GM13976 (cell line): ENCODE measurements around the gene RAB44.

Source experiments
- DNase-seq: peaks from one replicate; pipeline ENCODE4 v3.0.0; 2012; ENCODE audit warnings: low spot score
- in situ Hi-C: fragments of 300-500 bp; cut with MboI; formaldehyde crosslinking; loops from one replicate; pipeline ENCODE4 v1.12.0; 2022; ENCODE audit warnings: low sequenced_read_pairs, mixed read lengths, inconsistent platforms; ENCODE audit not compliant: unreplicated experiment
- TF ChIP-seq, protein P1 (sequence below): IDR thresholded peaks from 2 replicates; pipeline ENCODE4 v1.5.1; 2012; ENCODE audit warnings: borderline replicate concordance, mild to moderate bottlenecking; ENCODE audit not compliant: insufficient read depth; ENCODE audit errors: extremely low read depth, missing control alignments, control extremely low read depth

Gene RAB44

DNA sequence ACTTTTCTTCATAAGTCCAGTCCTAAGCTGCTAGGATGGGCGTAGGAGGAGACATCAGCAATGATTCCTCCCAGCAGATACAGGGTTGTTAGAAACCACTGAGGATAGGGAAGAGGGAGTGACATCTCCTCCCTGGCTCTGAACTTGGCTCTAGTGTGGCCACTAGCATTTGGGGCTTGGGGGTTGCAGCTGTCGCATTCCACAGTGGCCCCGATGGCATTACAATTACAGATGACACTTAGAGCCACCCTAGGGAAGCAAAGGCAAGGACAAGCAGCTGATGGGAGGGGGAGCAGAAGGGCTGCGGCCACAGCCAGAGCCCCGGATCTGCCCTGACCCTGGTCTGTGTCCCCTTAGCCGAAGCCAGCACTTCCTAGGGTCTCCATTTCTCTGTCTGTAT is 28.6 kb upstream of the RAB44 start:
- DNase-seq = no peak
- TF ChIP-seq, protein P1, sequence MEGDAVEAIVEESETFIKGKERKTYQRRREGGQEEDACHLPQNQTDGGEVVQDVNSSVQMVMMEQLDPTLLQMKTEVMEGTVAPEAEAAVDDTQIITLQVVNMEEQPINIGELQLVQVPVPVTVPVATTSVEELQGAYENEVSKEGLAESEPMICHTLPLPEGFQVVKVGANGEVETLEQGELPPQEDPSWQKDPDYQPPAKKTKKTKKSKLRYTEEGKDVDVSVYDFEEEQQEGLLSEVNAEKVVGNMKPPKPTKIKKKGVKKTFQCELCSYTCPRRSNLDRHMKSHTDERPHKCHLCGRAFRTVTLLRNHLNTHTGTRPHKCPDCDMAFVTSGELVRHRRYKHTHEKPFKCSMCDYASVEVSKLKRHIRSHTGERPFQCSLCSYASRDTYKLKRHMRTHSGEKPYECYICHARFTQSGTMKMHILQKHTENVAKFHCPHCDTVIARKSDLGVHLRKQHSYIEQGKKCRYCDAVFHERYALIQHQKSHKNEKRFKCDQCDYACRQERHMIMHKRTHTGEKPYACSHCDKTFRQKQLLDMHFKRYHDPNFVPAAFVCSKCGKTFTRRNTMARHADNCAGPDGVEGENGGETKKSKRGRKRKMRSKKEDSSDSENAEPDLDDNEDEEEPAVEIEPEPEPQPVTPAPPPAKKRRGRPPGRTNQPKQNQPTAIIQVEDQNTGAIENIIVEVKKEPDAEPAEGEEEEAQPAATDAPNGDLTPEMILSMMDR = no peak

GRCh38 chr6:36670271-36670670 is 27.4 kb upstream of the RAB44 start:
- no peak for DNase-seq
- in situ Hi-C loops = no loop called here
- TF ChIP-seq, protein P1 = no peak

More for the DNA sequence above, 28.6 kb upstream of the RAB44 start:
- in situ Hi-C loops = no loop called here

DNA sequence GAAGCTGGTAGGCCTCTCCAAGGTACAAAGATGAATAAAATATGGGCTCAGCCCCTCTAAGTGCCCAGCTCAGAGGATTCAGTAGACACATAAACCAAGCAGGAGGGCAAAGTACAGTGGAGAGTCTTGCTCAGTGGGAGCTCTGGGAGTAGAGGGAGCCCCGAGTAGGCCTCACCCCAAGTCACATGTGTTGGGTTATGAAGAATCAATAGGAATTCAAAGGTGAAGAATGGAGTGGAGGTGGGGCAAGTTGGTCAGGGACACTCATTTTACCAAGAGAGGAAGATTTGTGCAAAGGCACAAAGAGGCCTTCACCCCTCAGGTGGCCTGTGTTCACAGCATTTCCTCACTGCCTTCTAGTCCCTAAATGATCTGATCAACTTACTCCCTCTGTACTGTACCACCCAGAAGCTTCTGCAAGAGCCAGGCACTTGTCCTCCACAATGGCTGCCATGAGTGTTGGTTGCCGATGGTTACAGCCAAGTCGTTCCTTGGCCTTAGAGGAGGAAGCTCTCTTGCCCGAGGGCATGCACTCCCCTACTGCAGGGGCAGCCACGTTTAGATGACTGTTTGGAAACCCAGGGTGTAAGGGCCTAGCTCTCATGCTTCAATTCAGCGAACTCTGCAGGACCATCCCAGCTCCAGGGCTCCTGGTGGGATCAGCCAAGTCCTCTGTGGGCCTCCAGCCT is 25.8 kb upstream of the RAB44 start:
- no peak for DNase-seq
- TF ChIP-seq, protein P1 = no peak
- in situ Hi-C loops = no loop called here

DNA sequence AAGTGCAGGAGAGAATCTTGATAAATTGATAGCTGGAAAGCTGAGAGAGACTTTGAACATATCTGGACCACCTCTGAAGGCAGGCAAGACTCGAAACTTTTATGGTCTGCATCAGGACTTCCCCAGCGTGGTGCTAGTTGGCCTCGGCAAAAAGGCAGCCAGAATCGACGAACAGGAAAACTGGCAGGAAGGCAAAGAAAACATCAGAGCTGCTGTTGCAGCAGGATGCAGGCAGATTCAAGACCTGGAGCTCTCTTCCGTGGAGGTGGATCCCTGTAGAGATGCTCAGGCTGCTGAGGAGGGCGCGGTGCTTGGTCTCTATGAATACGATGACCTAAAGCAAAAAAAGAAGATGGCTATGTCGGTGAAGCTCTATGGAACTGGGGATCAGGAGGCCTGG is 23.7 kb upstream of the RAB44 start:
- in situ Hi-C loops = no loop called here
- no peak for DNase-seq

DNA sequence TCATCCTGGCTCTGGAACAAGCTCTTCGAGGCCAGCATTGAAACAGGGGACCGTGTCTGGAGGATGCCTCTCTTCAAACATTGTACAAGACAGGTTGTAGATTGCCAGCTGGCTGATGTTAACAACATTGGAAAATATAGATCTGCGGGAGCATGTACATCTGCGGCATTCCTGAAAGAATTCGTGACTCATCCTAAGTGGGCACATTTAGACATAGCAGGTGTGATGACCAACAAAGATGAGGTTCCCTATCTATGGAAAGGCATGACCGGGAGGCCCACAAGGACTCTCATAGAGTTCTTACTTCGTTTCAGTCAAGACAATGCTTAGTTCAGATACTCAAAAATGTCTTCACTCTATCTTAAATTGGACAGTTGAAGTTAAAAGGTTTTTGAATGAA is 22.7 kb upstream of the RAB44 start:
- in situ Hi-C loops = no loop called here
- no peak for DNase-seq
- TF ChIP-seq, protein P1 = no peak

More for the DNA sequence above, 23.7 kb upstream of the RAB44 start:
- TF ChIP-seq, protein P1 = no peak

DNA sequence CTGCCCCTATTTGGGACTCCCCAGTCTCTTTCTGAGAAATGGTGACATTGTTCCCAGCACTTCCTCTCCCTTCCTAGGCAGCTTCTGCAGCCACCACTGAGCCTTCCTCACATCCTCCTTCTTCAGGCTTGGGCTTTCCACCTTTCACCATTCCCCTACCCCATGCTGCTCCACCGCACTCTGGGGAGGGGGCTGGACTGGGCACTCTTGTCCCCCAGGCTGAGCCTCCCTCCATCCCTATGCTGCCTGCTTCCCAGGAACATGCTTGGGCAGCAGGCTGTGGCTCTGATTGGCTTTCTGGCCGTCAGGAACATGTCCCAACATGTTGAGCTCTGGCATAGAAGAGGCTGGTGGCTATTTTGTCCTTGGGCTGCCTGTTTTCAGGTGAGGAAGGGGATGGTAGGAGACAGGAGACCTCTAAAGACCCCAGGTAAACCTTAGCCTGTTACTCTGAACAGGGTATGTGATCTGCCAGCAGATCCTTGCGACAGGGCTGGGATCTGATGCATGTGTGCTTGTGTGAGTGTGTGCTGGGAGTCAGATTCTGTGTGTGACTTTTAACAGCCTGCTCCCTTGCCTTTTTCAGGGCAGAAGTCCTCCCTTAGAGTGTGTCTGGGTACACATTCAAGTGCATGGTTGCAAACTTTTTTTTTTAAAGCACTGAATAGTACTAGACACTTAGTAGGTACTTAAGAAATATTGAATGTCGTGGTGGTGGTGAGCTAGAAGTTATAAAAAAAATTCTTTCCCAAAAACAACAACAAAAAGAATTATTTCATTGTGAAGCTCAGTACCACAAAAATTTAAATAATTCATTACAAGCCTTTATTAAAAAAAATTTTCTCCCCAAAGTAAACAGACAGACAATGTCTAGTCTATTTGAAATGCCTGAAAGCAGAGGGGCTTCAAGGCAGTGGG is 21.2 kb upstream of the RAB44 start:
- in situ Hi-C loops = no loop called here
- TF ChIP-seq, protein P1 = no peak

More for the DNA sequence above, 21.2 kb upstream of the RAB44 start:
- no peak for DNase-seq
